ENCODE measurements around the gene TRAPPC14.
"Not testable (repeated sequence)": the region's sequence is repeated elsewhere in the genome, so short reads cannot be mapped to it uniquely, and the experiment has no call there.

- TF ChIP-seq CTCF, EZH2, EZH2phosphoT487 (IDR thresholded peaks at IDR 0.05): not testable (repeated sequence)
Observed at GRCh38 chr7:100146350-100146749, 12.2 kb downstream of the TRAPPC14 start.

Data from neural progenitor cell (in vitro differentiated cells).